ENCODE data around the gene KLF6. TPM values are rescaled to one million over a fixed set of nuclear protein-coding genes. Genes with fewer than 3 reads are reported as not detected.

The KLF6 gene
- total and polyA plus RNA-seq, 9 of the 15 experiments (the other 6 are each of a cell fraction or from before 2014, with no cell fraction given), result 3.2 to 23.9 (median 8.0) TPM

- TF ChIP-seq MAFF (IDR thresholded peaks at IDR 0.05; ENCODE audit: low read length) (peak; percentile 52; the same call in 1 of the 2 replicates), RAD21 (CRISPR knock-in tag; conservative IDR thresholded peaks at IDR 0.05 in 1 of 2, IDR thresholded peaks at IDR 0.05 in 1 of 2) (peak; percentile 6 to 13; a peak in 1 of 4 replicates), TEAD4 (IDR thresholded peaks at IDR 0.05; ENCODE audit: low read length) (peak; percentile 55), TEAD4 (CRISPR knock-in tag; IDR thresholded peaks at IDR 0.05; ENCODE audit: borderline replicate concordance) (no peak), SNIP1 (IDR thresholded peaks at IDR 0.05; ENCODE audit: low read depth) (no peak), ATF7 (IDR thresholded peaks at IDR 0.05) (peak; percentile 62), ELK3 (CRISPR knock-in tag; IDR thresholded peaks at IDR 0.05) (no peak), VEZF1 (CRISPR knock-in tag; IDR thresholded peaks at IDR 0.05) (peak; percentile 27; the same call in 1 of the 2 replicates), CBFA2T3 (IDR thresholded peaks at IDR 0.05) (peak; percentile 67), POLR2AphosphoS5 (IDR thresholded peaks at IDR 0.05; ENCODE audit: control insufficient read depth, insufficient read depth, low read depth, low read length) (0 out of 2 replicates have a peak, but pooled peaks have one; percentile 5), CREM (IDR thresholded peaks at IDR 0.05; ENCODE audit: low read depth) (peak; percentile 36), MAFK (IDR thresholded peaks at IDR 0.05; ENCODE audit: low read length) (peak; percentile 62), ZNF316 (IDR thresholded peaks at IDR 0.05) (peak; percentile 90), CXXC5 (CRISPR knock-in tag; IDR thresholded peaks at IDR 0.05) (peak; percentile 70), CEBPB (tag; IDR thresholded peaks at IDR 0.05) (peak; percentile 52; the same call in 1 of the 2 replicates), MYBL2 (IDR thresholded peaks at IDR 0.05; ENCODE audit: low read depth) (peak; percentile 19; the same call in 1 of the 2 replicates), MYBL2 (CRISPR knock-in tag; IDR thresholded peaks at IDR 0.05; ENCODE audit: borderline replicate concordance) (no peak), SP1 (CRISPR knock-in tag; IDR thresholded peaks at IDR 0.05) (peak; percentile 65; the same call in 1 of the 2 replicates), DMBX1 (CRISPR knock-in tag; IDR thresholded peaks at IDR 0.05; ENCODE audit: borderline replicate concordance) (no peak), NR1H2 (CRISPR knock-in tag; IDR thresholded peaks at IDR 0.05) (0 out of 2 replicates have a peak, but pooled peaks have one; percentile 40), KDM1A (IDR thresholded peaks at IDR 0.05) (peak; percentile 95 to 96), FOXP1 (CRISPR knock-in tag; IDR thresholded peaks at IDR 0.05) (0 out of 2 replicates have a peak, but pooled peaks have one; percentile 44), TAF9B (IDR thresholded peaks at IDR 0.05; ENCODE audit: partially characterized antibody) (peak; percentile 22), ZBTB2 (IDR thresholded peaks at IDR 0.05) (no peak), EP300 (IDR thresholded peaks at IDR 0.05; ENCODE audit: low read length) (peak; percentile 54; the same call in 1 of the 2 replicates), HNRNPUL1 (IDR thresholded peaks at IDR 0.05; ENCODE audit: low read length) (no peak)
Observed at GRCh38 chr10:3782451-3783315, 2.3 kb downstream of the KLF6 start (continued).

Measured in K562 (cell line).